D721Med (cell line): Measurements from ENCODE around the gene HAND1.

Source experiments
- DNase-seq: peaks from one replicate; pipeline ENCODE4 v3.0.0; 2011; ENCODE audit warnings: low spot score; ENCODE audit not compliant: insufficient read length
- FAIRE-seq: peaks from 2 replicates; lab custom pipeline; 2011; peaks lifted over from hg19 to GRCh38; lab: Jason Lieb, UNC
- CTCF ChIP-seq: IDR thresholded peaks from 2 replicates; pipeline ENCODE4 v1.5.1; 2012; ENCODE audit warnings: mild to moderate bottlenecking, control low read depth; ENCODE audit not compliant: insufficient read depth; ENCODE audit errors: missing control alignments

HAND1 gene

GRCh38 chr5:154430961-154431630 is 46.9 kb downstream of the HAND1 start:
- no peak for FAIRE-seq
- no peak for DNase-seq
- no peak for TF ChIP-seq CTCF

- FAIRE-seq: no peak
- TF ChIP-seq CTCF: no peak
These were observed 47.6 kb downstream of the HAND1 start for GRCh38 chr5:154430466-154430865.

GRCh38 chr5:154429341-154429740 is 48.7 kb downstream of the HAND1 start:
- no peak for FAIRE-seq
- no peak for TF ChIP-seq CTCF
- DNase-seq: no peak

More at GRCh38 chr5:154430466-154430865, 47.6 kb downstream of the HAND1 start:
- no peak for DNase-seq

GRCh38 chr5:154428208-154428607 is 49.8 kb downstream of the HAND1 start:
- DNase-seq (no peak), FAIRE-seq (no peak)

More at GRCh38 chr5:154428208-154428607, 49.8 kb downstream of the HAND1 start:
- no peak for TF ChIP-seq CTCF
